ENCODE data around the gene YBX2. TPM values are rescaled to one million over a fixed set of nuclear protein-coding genes. Genes with fewer than 3 reads are reported as not detected.
"Not testable (repeated sequence)": the region's sequence is repeated elsewhere in the genome, so short reads cannot be mapped to it uniquely, and the experiment has no call there.

The YBX2 gene
- total RNA-seq, 4 donors from 2014 or later, result 1.9 to 9.7 (median 4.0) TPM

- 2% methylated on average over 28 of the region's 55 CpGs for WGBS
- no peak for DNase-seq (ENCODE audit: low spot score in 2 of 2)
- Histone ChIP-seq H3K27ac (peak overlapping the region; percentile 100), H3K4me3 (peak overlapping the region; percentile 88), H3K4me1 (peaks cover 37% of the 10 kb centered on the region), H3K36me3 (peaks cover 30% of the 10 kb centered on the region), H3K27me3 (no peaks in the 10 kb centered on the region), H3K9me3 (no peaks in the 10 kb centered on the region)
- no peak for TF ChIP-seq POLR2AphosphoS5 (IDR thresholded peaks at IDR 0.05)
- no peak for TF ChIP-seq POLR2A (IDR thresholded peaks at IDR 0.05)
- no peak for TF ChIP-seq CTCF (IDR thresholded peaks at IDR 0.05)
- TF ChIP-seq EP300 (IDR thresholded peaks at IDR 0.05), result no peak
Measured at GRCh38 chr17:7250695-7251627, 43.5 kb downstream of the YBX2 start.

DNA sequence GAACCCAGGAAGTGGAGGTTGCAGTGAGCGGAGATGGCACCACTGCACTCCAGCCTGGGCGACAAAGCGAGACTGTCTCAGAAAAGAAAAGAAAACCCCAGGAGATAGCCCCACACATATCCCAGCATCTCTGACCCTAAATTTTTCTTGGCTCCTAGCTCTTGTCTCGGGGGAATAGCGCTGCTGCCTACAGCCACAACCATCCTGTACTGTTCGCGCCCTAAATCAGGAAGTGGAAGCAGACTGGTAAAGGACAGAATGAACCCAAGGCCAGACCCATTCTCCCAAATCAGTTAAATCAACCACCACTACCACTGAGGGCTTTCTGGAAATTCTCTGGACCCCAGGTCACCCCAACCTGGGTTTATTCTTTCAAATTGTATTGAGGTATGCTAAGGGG is 44.6 kb downstream of the YBX2 start:
- WGBS, result 88% methylated on average over 7 of the region's 7 CpGs
- TF ChIP-seq POLR2A (IDR thresholded peaks at IDR 0.05) (no peak), POLR2AphosphoS5 (IDR thresholded peaks at IDR 0.05) (no peak), EP300 (IDR thresholded peaks at IDR 0.05) (no peak), CTCF (IDR thresholded peaks at IDR 0.05) (no peak)
- H3K9me3 ChIP-seq, result no peaks in the 10 kb centered on the region
- H3K4me3 ChIP-seq, result peak overlapping the region; percentile 88
- peaks cover 37% of the 10 kb centered on the region for H3K4me1 ChIP-seq
- no peak overlapping the region for H3K27ac ChIP-seq
- no peak for DNase-seq (ENCODE audit: low spot score in 2 of 2)
- peaks cover 32% of the 10 kb centered on the region for H3K36me3 ChIP-seq
- no peaks in the 10 kb centered on the region for H3K27me3 ChIP-seq

DNA sequence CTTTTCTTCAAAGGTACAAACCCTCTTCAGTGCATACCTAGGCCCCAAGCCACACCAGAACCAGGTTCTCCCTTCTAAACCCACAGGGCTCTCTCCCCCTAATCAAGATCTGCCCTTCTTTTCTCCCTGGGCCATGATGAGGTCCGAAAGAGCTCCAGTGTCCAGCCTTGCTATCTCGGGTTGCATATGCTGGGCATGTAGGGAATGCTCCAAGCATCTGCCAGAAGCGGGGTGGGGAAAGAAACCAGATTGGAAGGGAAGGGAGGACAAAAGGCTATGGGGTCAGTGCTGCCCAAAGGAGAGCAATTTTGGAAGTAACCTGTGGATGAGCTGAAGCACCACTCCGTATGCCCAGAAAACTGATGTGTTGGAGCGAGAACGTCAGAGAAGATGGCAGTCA is 45.2 kb downstream of the YBX2 start:
- Histone ChIP-seq H3K4me3 (no peak overlapping the region), H3K4me1 (peaks cover 37% of the 10 kb centered on the region), H3K27me3 (no peaks in the 10 kb centered on the region), H3K27ac (no peak overlapping the region), H3K9me3 (no peaks in the 10 kb centered on the region), H3K36me3 (peaks cover 32% of the 10 kb centered on the region)
- TF ChIP-seq POLR2A (IDR thresholded peaks at IDR 0.05), result no peak
- no peak for TF ChIP-seq CTCF (IDR thresholded peaks at IDR 0.05)
- WGBS, result 72% methylated on average over 6 of the region's 6 CpGs
- DNase-seq (ENCODE audit: low spot score in 2 of 2), result no peak

DNA sequence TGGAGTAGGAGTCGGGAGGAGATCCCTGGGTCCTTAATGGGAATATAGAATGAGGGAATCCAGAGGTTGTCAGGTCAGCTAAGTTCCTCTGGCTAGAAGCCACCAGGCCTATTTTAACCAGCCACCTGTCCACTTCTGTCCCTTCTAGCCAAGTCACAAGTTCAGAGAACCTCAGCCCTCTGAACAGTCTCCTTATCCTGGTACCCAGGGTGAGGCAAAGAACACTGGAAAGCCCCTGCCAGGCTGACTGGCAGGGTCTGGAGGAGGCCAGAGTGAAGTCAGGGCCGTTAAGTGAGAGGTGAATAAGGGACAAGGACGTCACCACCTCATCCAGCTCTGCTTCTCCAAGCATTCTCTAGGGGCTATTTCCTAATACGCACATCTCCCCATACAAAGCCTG is 45.6 kb downstream of the YBX2 start:
- H3K4me1 ChIP-seq, result peaks cover 37% of the 10 kb centered on the region
- H3K9me3 ChIP-seq, result no peaks in the 10 kb centered on the region
- H3K36me3 ChIP-seq, result peaks cover 34% of the 10 kb centered on the region
- H3K27me3 ChIP-seq, result no peaks in the 10 kb centered on the region
- 73% methylated on average over 4 of the region's 4 CpGs for WGBS
- no peak for TF ChIP-seq POLR2AphosphoS5 (IDR thresholded peaks at IDR 0.05)
- no peak for TF ChIP-seq POLR2A (IDR thresholded peaks at IDR 0.05)
- no peak for TF ChIP-seq CTCF (IDR thresholded peaks at IDR 0.05)
- no peak for TF ChIP-seq EP300 (IDR thresholded peaks at IDR 0.05)
- no peak overlapping the region for H3K4me3 ChIP-seq
- H3K27ac ChIP-seq, result no peak overlapping the region
- DNase-seq (ENCODE audit: low spot score in 2 of 2), result no peak

GRCh38 chr17:7246779-7247178 is 47.7 kb downstream of the YBX2 start:
- Histone ChIP-seq H3K4me1 (peaks cover 34% of the 10 kb centered on the region), H3K36me3 (peaks cover 35% of the 10 kb centered on the region)

GRCh38 chr17:7243838-7244237 is 50.6 kb downstream of the YBX2 start:
- DNase-seq (ENCODE audit: low spot score in 2 of 2); H3K27me3 ChIP-seq; H3K9me3 ChIP-seq: not testable (repeated sequence)
- WGBS, result 74% methylated on average over 10 of the region's 10 CpGs
- Histone ChIP-seq H3K4me3 (peak overlapping the region; percentile 97), H3K4me1 (peaks cover 28% of the 10 kb centered on the region), H3K36me3 (peaks cover 44% of the 10 kb centered on the region), H3K27ac (peak overlapping the region; percentile 98)

More at GRCh38 chr17:7246779-7247178, 47.7 kb downstream of the YBX2 start:
- H3K4me3 ChIP-seq, result no peak overlapping the region
- H3K27me3 ChIP-seq, result no peaks in the 10 kb centered on the region
- TF ChIP-seq POLR2AphosphoS5 (IDR thresholded peaks at IDR 0.05) (no peak), CTCF (IDR thresholded peaks at IDR 0.05) (no peak), EP300 (IDR thresholded peaks at IDR 0.05) (no peak), POLR2A (IDR thresholded peaks at IDR 0.05) (no peak)
- no peaks in the 10 kb centered on the region for H3K9me3 ChIP-seq
- no peak overlapping the region for H3K27ac ChIP-seq
- 85% methylated on average over 5 of the region's 5 CpGs for WGBS
- DNase-seq (ENCODE audit: low spot score in 2 of 2), result no peak

Measured in suprapubic skin (tissue), 4 donors.